Loucy (cell line): Measurements from ENCODE around the gene DHRS7B.

Source experiments
- CTCF ChIP-seq: fragments of 200-600 bp; sonication (generic); conservative IDR thresholded peaks from 2 replicates; pipeline ENCODE4 v1.5.1; 2014; ENCODE audit warnings: mild to moderate bottlenecking, antibody characterized with exemption, low read length
- EZH2phosphoT487 ChIP-seq: fragments of 200-600 bp; IDR thresholded peaks from 2 replicates; pipeline ENCODE4 v1.6.1; 2018; ENCODE audit warnings: antibody characterized with exemption, mild to moderate bottlenecking, moderate library complexity, borderline replicate concordance

- no peak for TF ChIP-seq CTCF
- no peak for TF ChIP-seq EZH2phosphoT487
These were observed 102.1 kb downstream of the DHRS7B start for GRCh38 chr17:21228845-21229244.
